Renal cortex interstitium (tissue), 11 donors: ENCODE data around the gene RCHY1. TPM values are rescaled to one million over a fixed set of nuclear protein-coding genes. Genes with fewer than 3 reads are reported as not detected.

Experiments used
- DNase-seq, 11 donors: peaks; one replicate each; pipeline ENCODE4 v3.0.0-alpha.2; 2013; ENCODE audit warnings: low read depth in 9 of 11, low spot score in 4 of 11; ENCODE audit errors: extremely low read depth in 1 of 11
- polyA plus RNA-seq, 3 donors: library from polyadenylated mRNA; unstranded; fragments of 120-200 nt; gene quantifications; one replicate each; pipeline ENCODE4 v1.2.1, GENCODE V29; 2013; ENCODE audit not compliant: insufficient read length in 3 of 3

RCHY1 gene
- polyA plus RNA-seq, 3 donors, result 46.3 to 63.1 (median 52.2) TPM

- DNase-seq, result no peak
Observed at GRCh38 chr4:75484190-75484589, 30.0 kb downstream of the RCHY1 start.

GRCh38 chr4:75477201-75477600, 37.0 kb downstream of the RCHY1 start:
- no peak for DNase-seq

- no peak for DNase-seq
Observed at GRCh38 chr4:75470738-75471137, 43.5 kb downstream of the RCHY1 start.

GRCh38 chr4:75469896-75470295, 44.3 kb downstream of the RCHY1 start:
- no peak for DNase-seq

GRCh38 chr4:75457365-75457764, 56.8 kb downstream of the RCHY1 start:
- DNase-seq, result no peak

- no peak for DNase-seq
Observed at GRCh38 chr4:75434105-75434504, 80.1 kb downstream of the RCHY1 start.

GRCh38 chr4:75432683-75433082, 81.5 kb downstream of the RCHY1 start:
- no peak for DNase-seq

- DNase-seq, result no peak
Observed at GRCh38 chr4:75429208-75429607, 85.0 kb downstream of the RCHY1 start.

Other genes with a start within 250 kb of the RCHY1 start
- gene THAP6, start 70 bp upstream of the RCHY1 start, polyA plus RNA-seq, result 10 to 100 TPM; 18.2 to 31.0 (median 20.0) TPM
- gene ODAPH, start 41.7 kb upstream of the RCHY1 start, polyA plus RNA-seq, result under 1 TPM in 2 of 3 donors, not detected in 1; 0.16 to 0.29 TPM
- gene CDKL2, start 116.1 kb upstream of the RCHY1 start, polyA plus RNA-seq, result 10 to 100 TPM; 10.5 to 12.7 (median 10.8) TPM
- 100 to 1,000 TPM; 158 to 189 (median 166) TPM for gene G3BP2, start 159.0 kb upstream of the RCHY1 start, polyA plus RNA-seq
- gene USO1, start 210.2 kb upstream of the RCHY1 start, polyA plus RNA-seq, result 10 to 100 TPM; 76.8 to 86.5 (median 84.7) TPM